Lower leg skin (tissue), 3 donors: Measurements from ENCODE around the gene TBC1D10A.

ENCODE experiments used
- POLR2A ChIP-seq, 2 donors: fragments of 450-650 bp; IDR thresholded peaks; one replicate each; pipeline ENCODE4 v1.6.1; 2016 to 2017; ENCODE audit warnings: antibody characterized with exemption in 2 of 2, mild to moderate bottlenecking in 1 of 2, moderate library complexity in 1 of 2
- TF ChIP-seq, protein P1 (sequence below), 3 donors: fragments of 450-650 bp; IDR thresholded peaks; one replicate each; pipeline ENCODE4 v1.5.1; 2016; ENCODE audit warnings: antibody characterized with exemption in 3 of 3, mild to moderate bottlenecking in 3 of 3, moderate library complexity in 2 of 3

DNA sequence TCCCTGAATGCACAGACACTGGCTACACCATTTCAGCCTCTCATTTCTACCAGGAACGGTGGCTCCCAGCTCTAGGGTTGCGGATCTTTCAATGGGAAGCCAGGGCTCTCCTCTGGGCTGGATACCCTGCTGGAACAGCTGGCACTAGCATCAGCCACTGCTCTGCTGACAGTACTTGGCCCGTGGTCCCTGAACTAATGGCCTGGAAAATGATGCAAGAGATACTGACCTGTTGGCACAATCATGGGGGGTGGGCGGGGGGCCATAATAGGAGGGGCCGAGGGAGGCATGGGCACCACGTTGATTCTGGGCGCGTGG lies 10.7 kb upstream of the TBC1D10A start:
- TF ChIP-seq, protein P1, sequence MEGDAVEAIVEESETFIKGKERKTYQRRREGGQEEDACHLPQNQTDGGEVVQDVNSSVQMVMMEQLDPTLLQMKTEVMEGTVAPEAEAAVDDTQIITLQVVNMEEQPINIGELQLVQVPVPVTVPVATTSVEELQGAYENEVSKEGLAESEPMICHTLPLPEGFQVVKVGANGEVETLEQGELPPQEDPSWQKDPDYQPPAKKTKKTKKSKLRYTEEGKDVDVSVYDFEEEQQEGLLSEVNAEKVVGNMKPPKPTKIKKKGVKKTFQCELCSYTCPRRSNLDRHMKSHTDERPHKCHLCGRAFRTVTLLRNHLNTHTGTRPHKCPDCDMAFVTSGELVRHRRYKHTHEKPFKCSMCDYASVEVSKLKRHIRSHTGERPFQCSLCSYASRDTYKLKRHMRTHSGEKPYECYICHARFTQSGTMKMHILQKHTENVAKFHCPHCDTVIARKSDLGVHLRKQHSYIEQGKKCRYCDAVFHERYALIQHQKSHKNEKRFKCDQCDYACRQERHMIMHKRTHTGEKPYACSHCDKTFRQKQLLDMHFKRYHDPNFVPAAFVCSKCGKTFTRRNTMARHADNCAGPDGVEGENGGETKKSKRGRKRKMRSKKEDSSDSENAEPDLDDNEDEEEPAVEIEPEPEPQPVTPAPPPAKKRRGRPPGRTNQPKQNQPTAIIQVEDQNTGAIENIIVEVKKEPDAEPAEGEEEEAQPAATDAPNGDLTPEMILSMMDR (IDR thresholded peaks at IDR 0.05) = no peak
- no peak for TF ChIP-seq POLR2A (IDR thresholded peaks at IDR 0.05)
